RWPE1 (cell line): ENCODE data around the gene PTPRD.

Source experiments
- CTCF ChIA-PET: fragments of 350-600 bp; sonication (Branson Sonifier 250); formaldehyde crosslinking; extraction: SDS; loops from one replicate; lab custom pipeline; 2021; lab: Yijun Ruan, JAX
- POLR2A ChIA-PET: fragments of 400-600 bp; formaldehyde crosslinking; extraction: SDS; loops from one replicate; lab custom pipeline; 2020; ENCODE audit warnings: antibody characterized with exemption; ENCODE audit not compliant: low non-redundant PET; lab: Yijun Ruan, JAX
- DNase-seq: peaks from one replicate; pipeline ENCODE4 v3.0.0; 2012; ENCODE audit warnings: low spot score
- H3K27ac ChIP-seq: fragments of 450-650 bp; 2 replicates; pipeline ENCODE4 v1.5.1; 2017
- CTCF ChIP-seq: fragments of 450-650 bp; conservative IDR thresholded peaks from 2 replicates; pipeline ENCODE4 v1.5.1; 2017; ENCODE audit warnings: low read depth, mild to moderate bottlenecking

The PTPRD gene

DNA sequence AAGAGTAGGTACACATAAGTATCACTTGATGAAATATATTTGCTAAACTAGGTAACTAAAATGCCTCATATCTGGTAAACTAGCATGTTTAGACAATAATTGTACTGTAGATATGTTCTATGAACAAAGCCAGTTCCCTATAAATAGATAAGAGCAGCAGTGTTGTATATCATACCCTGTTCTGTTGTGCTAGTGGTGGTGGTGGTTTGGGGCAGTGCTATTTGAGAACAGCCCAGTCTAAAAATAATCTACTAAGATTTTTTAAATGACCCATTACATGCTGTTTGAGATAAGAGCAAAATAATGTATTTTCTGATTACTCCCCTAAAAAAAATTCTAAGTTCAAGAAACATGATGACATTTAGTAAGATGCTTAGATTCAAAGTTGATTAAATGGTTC is 1984.0 kb downstream of the PTPRD start:
- H3K27ac ChIP-seq: no peak overlapping the region
- no peak for TF ChIP-seq CTCF
- ChIA-PET POLR2A (no interaction called here), CTCF (no interaction called here)
- DNase-seq: no peak

- peak; percentile 2 for DNase-seq
- POLR2A ChIA-PET: no interaction called here
- CTCF ChIA-PET: no interaction called here
- TF ChIP-seq CTCF: no peak
- H3K27ac ChIP-seq: no peak overlapping the region
These were observed 1984.7 kb downstream of the PTPRD start for GRCh38 chr9:8627976-8628679.

- TF ChIP-seq CTCF: no peak
- DNase-seq: no peak
- ChIA-PET POLR2A (no interaction called here), CTCF (no interaction called here)
- no peak overlapping the region for H3K27ac ChIP-seq
These were observed 1989.9 kb downstream of the PTPRD start for GRCh38 chr9:8622871-8623270.

DNA sequence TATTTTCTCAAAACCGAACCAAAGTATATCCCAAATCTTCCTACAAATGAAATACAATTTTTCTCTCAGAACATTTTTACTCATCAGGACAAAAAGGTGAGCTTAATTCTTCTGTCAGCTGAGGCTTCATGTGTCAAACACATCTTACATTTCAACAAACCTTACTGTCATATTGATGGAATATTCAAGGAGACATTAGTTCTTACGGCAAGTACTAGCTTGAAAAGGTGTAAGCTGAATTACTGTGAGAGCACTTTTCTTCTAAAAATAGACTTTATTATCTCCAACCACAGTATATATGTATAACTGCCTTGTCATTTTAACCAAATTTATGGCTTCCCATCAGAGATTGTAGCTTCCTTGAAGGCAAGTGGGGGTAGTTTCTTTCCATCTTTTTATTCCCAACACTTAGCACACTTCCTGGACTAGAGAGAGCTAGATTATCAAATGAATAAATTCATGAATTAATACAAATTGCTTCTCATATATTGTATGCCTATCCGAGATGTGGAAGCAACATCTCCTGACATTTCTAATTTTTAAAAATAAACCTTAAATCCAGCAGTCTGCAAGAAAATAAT is 1990.5 kb downstream of the PTPRD start:
- DNase-seq: no peak
- H3K27ac ChIP-seq: no peak overlapping the region
- CTCF ChIA-PET: no interaction called here
- POLR2A ChIA-PET: no interaction called here
- TF ChIP-seq CTCF: no peak

GRCh38 chr9:8621416-8621815 is 1991.4 kb downstream of the PTPRD start:
- TF ChIP-seq CTCF: no peak
- CTCF ChIA-PET: no interaction called here

DNA sequence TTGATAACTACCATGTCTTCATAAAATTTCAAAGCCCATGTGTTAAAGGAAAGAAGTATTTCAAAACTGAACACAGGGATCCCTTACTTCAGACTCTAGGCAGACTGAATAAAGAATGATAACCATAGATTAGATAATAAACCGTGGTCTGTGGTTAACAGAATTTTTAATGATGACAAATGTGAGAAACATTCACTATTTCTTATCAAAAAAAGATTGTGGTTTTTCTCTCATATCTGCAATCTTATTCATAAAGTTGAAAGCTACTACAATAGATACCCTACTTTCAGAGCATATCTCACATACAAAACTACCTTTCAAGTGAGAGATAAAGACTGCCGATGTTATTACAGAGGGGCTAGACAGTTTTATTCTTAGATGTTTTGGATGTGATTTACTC is 1996.4 kb downstream of the PTPRD start:
- no peak for TF ChIP-seq CTCF
- CTCF ChIA-PET: no interaction called here
- no peak overlapping the region for H3K27ac ChIP-seq
- DNase-seq: no peak
- POLR2A ChIA-PET: no interaction called here

More at GRCh38 chr9:8621416-8621815, 1991.4 kb downstream of the PTPRD start:
- H3K27ac ChIP-seq: no peak overlapping the region
- DNase-seq: no peak
- POLR2A ChIA-PET: no interaction called here
